SH-SY5Y (cell line): ENCODE measurements around the gene IFIT2.

Experiments
- GATA2 ChIP-seq: IDR thresholded peaks from 2 replicates; pipeline ENCODE4 v1.6.1; 2011; ENCODE audit warnings: mild to moderate bottlenecking, low read depth, low read length
- GATA3 ChIP-seq: IDR thresholded peaks from 2 replicates; pipeline ENCODE4 v1.6.1; 2011; ENCODE audit warnings: low read depth, mild to moderate bottlenecking, low read length, moderate library complexity

IFIT2 gene

DNA sequence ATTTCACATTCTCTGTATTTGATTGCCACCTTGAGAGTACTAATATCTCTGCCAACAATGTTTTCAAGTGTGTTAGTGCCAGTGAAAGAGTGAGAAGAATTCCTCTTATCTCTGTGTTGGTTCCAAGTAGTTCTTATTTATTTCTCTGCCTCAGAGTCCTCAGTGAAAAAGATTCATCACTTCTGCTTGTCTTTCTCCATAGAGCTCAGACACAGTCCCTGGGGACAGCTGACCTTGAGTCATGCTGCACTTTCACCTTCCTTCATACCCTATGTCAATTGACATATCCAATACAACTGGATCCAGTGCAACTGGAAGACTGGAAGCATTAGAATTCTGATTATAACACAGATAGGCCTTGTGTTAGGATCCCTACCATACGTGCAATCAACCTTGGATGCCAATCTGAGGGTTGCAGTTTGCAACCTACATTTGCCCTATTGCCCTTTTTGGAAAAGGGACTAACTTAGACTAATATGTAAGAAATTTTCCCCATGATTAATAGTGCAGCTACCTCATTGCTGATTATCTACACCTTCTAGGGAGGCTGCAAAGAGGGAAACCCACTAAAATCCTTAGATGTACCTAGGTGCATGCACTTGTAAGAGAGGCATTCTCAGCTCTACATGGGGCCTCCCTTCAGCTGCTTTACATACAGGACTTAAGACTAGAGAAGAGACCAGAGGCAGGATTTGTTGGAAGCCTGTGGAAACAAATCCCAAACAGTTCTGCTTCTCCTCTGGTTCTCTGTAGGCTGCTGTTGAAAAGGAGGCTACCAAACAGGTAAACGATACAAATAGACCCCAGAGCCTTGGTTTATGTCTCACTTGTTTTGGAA lies 8.4 kb downstream of the IFIT2 start:
- no peak for TF ChIP-seq GATA2
- TF ChIP-seq GATA3, result no peak

DNA sequence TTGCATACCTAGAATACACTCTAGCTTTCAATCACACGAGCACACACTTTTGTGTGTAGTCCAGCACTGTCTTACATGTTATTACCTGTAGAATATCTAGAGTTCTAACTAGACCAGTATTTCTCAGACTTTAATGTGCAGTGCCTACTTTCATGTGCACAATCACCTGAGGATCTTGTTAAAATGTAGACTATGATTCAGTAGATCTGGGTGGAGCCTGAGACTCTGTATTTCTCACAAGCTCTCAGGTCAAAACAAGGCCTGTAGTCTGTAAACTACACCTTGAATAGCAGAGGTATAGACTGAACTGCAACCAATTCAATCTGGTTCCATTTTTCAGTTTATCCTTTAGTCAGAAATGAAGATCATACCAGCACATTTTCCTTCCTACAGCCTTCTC lies 11.1 kb downstream of the IFIT2 start:
- TF ChIP-seq GATA2, result no peak

GRCh38 chr10:89314676-89315075 lies 12.8 kb downstream of the IFIT2 start:
- TF ChIP-seq GATA2, result no peak

DNA sequence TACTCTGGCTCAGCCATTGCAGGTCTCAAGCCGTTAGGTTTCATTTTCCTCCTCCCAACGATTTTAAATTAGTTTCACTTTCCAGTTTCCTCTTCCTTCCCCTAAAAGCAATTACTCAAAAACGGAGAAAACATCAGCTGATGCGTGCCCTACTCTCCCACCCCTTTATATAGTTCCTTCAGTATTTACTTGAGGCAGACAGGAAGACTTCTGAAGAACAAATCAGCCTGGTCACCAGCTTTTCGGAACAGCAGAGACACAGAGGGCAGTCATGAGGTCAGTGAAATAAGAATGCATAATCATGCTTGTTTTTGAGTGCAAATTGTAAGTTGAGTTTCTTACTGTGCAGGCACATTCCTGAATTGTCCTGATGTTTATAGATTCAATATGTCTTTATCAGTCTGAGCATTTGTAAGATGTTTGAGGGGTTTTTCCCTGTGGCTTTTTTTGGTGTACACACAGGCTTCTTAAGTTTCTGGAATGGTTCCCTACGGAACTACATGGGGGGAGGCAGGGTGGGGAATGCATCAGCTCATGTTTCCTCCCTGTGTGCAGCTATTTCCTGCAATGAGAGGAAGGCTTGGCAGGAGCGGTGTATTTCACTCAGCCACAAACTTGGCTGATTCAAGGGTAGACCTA lies 26.1 kb downstream of the IFIT2 start, which contains the start of gene IFIT3:
IFIT3 (plus strand) TSS at position 195 of the 639 bp plus-strand sequence; CDS start at position 272, 77 bp downstream.
- TF ChIP-seq GATA2 (no peak), GATA3 (no peak)

DNA sequence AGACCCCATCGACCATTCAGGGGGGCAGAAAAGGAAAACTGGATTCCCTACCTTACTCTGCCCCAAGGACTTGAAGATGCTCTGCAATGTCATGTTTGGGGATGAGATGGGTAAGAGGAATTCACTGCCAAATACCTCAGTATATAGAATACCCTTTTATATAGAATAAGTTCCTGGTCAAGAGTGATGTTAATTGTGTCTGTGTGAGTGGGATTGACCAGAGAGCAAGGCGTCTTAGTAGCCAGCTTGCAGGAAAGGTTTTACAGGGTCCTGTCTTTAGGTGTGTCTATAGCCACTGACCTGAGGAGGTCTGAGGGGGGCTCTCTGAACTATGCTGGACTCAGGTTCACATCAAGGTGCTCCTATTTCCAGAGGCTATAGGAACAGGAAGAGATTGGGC lies 27.3 kb downstream of the IFIT2 start:
- TF ChIP-seq GATA3 (no peak), GATA2 (no peak)

- TF ChIP-seq GATA3 (no peak), GATA2 (no peak)
These were observed 28.8 kb downstream of the IFIT2 start for GRCh38 chr10:89330537-89331212.

- TF ChIP-seq GATA2 (no peak), GATA3 (no peak)
These were observed 30.3 kb downstream of the IFIT2 start for GRCh38 chr10:89332123-89332633.

DNA sequence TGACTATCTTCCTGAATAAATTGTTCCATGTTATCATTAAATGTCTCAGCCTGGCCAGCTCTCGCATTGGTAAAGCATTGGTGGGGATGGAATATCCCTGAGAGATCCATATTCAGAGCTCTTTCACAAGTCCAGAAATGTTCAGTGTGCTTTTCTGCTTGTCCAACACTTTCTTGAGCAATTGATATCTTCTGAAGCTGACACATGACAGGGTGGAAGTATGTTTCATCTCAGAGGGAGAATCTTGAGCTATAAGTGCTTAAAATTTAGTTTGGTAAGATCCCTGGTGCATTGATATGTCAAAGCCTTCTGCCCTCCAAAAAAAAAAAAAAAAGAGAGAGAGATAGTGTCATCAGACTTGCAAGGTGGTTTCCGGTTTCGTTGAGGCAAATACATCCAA lies 33.4 kb downstream of the IFIT2 start:
- TF ChIP-seq GATA2, result no peak
- TF ChIP-seq GATA3, result no peak

DNA sequence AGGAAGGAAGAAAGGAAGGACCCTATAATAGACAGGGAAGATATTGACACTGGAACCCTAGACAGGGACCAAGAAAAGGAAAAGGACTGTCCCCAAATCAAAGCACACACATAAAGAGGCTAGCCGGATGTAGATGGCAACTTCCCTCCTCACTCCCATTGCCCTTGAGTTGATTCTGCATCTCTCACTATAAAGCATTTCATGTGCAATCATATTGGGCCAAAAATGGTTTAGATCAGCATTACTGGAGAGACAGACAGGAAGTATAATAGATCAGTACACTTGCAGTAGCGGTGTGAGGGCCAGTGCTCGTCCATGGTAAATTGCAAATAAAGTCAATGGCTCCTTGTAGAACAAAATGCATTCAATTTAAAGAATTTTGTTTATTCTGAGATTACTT lies 34.4 kb downstream of the IFIT2 start:
- TF ChIP-seq GATA2, result no peak
- TF ChIP-seq GATA3, result no peak

- TF ChIP-seq GATA2 (no peak), GATA3 (no peak)
These were observed 35.6 kb downstream of the IFIT2 start for GRCh38 chr10:89337484-89337883.

- TF ChIP-seq GATA2, result no peak
- no peak for TF ChIP-seq GATA3
These were observed 36.9 kb downstream of the IFIT2 start for GRCh38 chr10:89338713-89339112.

DNA sequence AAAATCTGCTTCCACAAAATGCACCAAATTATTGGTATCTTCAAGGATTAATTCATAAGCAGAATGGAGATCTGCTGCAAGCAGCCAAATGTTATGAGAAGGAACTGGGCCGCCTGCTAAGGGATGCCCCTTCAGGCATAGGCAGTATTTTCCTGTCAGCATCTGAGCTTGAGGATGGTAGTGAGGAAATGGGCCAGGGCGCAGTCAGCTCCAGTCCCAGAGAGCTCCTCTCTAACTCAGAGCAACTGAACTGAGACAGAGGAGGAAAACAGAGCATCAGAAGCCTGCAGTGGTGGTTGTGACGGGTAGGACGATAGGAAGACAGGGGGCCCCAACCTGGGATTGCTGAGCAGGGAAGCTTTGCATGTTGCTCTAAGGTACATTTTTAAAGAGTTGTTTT lies 38.0 kb downstream of the IFIT2 start:
- TF ChIP-seq GATA3, result no peak
- no peak for TF ChIP-seq GATA2

GRCh38 chr10:89341649-89342048 lies 39.8 kb downstream of the IFIT2 start:
- no peak for TF ChIP-seq GATA2
- TF ChIP-seq GATA3, result no peak

- no peak for TF ChIP-seq GATA3
- no peak for TF ChIP-seq GATA2
These were observed 40.5 kb downstream of the IFIT2 start for GRCh38 chr10:89342206-89342958.
